ENCODE data around the gene BICRA.
A peak's percentile ranks its signal among the peaks of the same experiment; 100 is the strongest.

- TF ChIP-seq RBBP5 (IDR thresholded peaks at IDR 0.05; ENCODE audit: borderline replicate concordance, low read depth, low read length) (no peak), EZH2 (IDR thresholded peaks at IDR 0.05; ENCODE audit: low read depth, low read length, severe bottlenecking) (no peak), EP300 (IDR thresholded peaks at IDR 0.05; ENCODE audit: borderline replicate concordance in 1 of 2, low read depth in 2 of 2, low read length in 2 of 2) (no peak), CTCF (IDR thresholded peaks at IDR 0.05; ENCODE audit: control extremely low read depth in 1 of 3, insufficient read depth in 1 of 3, low read depth in 1 of 3, low read length in 3 of 3) (peak in 1 of 3 experiments; percentile 10; a peak in 1 of 4 replicates), RFX5 (IDR thresholded peaks at IDR 0.05; ENCODE audit: borderline replicate concordance, low read depth, low read length) (no peak), KDM5A (IDR thresholded peaks at IDR 0.05; ENCODE audit: low read length) (no peak), CHD2 (IDR thresholded peaks at IDR 0.05; ENCODE audit: low read length) (no peak), SIRT6 (IDR thresholded peaks at IDR 0.05; ENCODE audit: low read length) (no peak), CTBP2 (IDR thresholded peaks at IDR 0.05; ENCODE audit: borderline replicate concordance, insufficient read depth, insufficient read length, low read length) (no peak), GABPA (IDR thresholded peaks at IDR 0.05; ENCODE audit: borderline replicate concordance, insufficient read depth, low read length) (no peak), NANOG (IDR thresholded peaks at IDR 0.05; ENCODE audit: insufficient read depth, low read depth, low read length, poor library complexity, severe bottlenecking) (no peak), SP1 (IDR thresholded peaks at IDR 0.05; ENCODE audit: low read depth, low read length) (no peak)
These were observed 1.3 kb upstream of the BICRA start for GRCh38 chr19:47607564-47608073.

Measured in H1 (cell line).